Adrenal gland (tissue), 5 donors: ENCODE results near the gene SGSM1.

Source experiments
- POLR2A ChIP-seq, 2 donors: fragments of 450-650 bp; IDR thresholded peaks; one replicate each; pipeline ENCODE4 v1.6.1; 2017; ENCODE audit warnings: antibody characterized with exemption in 2 of 2, mild to moderate bottlenecking in 2 of 2, moderate library complexity in 1 of 2
- TF ChIP-seq, protein P1 (sequence below), 6 experiments: fragments of 450-650 bp in 4 of 6; fragments of 200-600 bp in 2 of 6; sonication (generic) in 1 of 6; IDR thresholded peaks; 1 replicate in 5 of 6; 2 replicates in 1 of 6; pipeline versions ENCODE4 v1.5.1 to v1.8.0; 2016 to 2021; ENCODE audit warnings: antibody characterized with exemption in 6 of 6, mild to moderate bottlenecking in 2 of 6, moderate library complexity in 1 of 6
- donor health status: DM: no; HTN: no; CAD: no.

DNA sequence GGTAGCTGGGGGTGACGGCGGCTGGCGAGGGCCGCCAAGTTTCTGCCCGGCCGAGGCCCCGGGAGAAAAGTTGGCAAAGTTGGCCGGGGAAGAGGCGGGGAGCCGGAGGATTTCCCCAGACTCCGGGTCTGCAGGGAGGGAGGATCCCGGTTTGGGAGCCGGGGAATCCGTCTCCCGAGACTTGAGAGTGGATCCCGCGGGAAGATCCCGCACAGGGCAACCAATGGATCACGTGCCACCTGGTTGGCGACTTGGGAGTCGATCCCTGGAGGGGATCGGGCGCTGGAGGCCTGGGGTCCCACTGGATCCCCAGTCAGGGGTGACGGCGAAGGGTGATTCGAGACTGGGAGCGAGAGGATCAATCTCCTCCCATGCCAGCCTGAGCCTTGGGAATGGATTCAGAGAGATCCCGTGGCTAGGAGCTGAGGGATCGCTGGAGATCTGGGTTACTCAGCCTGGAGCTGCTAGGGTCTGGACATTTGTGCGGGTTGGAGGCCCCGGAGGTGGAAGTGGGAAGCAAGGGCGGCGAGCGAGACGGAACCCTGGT is 146.9 kb downstream of the SGSM1 start:
- TF ChIP-seq, protein P1, sequence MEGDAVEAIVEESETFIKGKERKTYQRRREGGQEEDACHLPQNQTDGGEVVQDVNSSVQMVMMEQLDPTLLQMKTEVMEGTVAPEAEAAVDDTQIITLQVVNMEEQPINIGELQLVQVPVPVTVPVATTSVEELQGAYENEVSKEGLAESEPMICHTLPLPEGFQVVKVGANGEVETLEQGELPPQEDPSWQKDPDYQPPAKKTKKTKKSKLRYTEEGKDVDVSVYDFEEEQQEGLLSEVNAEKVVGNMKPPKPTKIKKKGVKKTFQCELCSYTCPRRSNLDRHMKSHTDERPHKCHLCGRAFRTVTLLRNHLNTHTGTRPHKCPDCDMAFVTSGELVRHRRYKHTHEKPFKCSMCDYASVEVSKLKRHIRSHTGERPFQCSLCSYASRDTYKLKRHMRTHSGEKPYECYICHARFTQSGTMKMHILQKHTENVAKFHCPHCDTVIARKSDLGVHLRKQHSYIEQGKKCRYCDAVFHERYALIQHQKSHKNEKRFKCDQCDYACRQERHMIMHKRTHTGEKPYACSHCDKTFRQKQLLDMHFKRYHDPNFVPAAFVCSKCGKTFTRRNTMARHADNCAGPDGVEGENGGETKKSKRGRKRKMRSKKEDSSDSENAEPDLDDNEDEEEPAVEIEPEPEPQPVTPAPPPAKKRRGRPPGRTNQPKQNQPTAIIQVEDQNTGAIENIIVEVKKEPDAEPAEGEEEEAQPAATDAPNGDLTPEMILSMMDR (IDR thresholded peaks at IDR 0.05): no peak
- peak in 1 of 2 donors; percentile 65 for TF ChIP-seq POLR2A (IDR thresholded peaks at IDR 0.05)
